Measurements from ENCODE around the gene BHMT2.

Gene BHMT2

GRCh38 chr5:79055017-79055416 is 14.6 kb upstream of the BHMT2 start:
- TF ChIP-seq POLR2AphosphoS5 (IDR thresholded peaks at IDR 0.05; ENCODE audit: low read depth, low read length): no peak
- TF ChIP-seq TAF1 (IDR thresholded peaks at IDR 0.05; ENCODE audit: borderline replicate concordance, insufficient read depth, low read length): no peak
- TF ChIP-seq FOXP2 (optimal IDR thresholded peaks at IDR 0.05; ENCODE audit: borderline replicate concordance, extremely low read depth, extremely low read length, insufficient read depth): no peak
- no peak for TF ChIP-seq SIN3A (IDR thresholded peaks at IDR 0.05; ENCODE audit: borderline replicate concordance, insufficient read depth, low read length)
- no peak for TF ChIP-seq REST (IDR thresholded peaks at IDR 0.05; ENCODE audit: insufficient read depth in 1 of 2, low read depth in 2 of 2, low read length in 2 of 2)

DNA sequence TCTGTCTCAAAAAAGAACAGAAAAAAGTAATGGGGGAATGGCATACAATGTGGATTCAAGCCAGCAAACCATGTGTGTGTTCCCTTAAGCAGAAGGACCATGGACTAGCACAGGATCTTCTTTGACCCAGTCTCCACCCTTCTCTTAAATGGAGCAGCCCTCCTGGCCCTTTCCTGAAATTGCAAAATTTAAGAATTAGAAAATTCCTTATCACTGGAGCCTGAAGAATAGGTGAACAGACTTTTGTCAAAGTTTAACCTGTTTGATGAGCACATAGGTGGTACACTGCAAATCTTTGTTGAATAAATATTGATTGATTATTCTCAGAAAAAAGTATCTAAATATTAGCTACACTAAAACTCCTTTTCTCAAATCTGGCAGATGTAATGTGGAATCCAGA is 12.7 kb upstream of the BHMT2 start:
- TF ChIP-seq TAF1 (IDR thresholded peaks at IDR 0.05; ENCODE audit: borderline replicate concordance, insufficient read depth, low read length): no peak
- no peak for TF ChIP-seq POLR2AphosphoS5 (IDR thresholded peaks at IDR 0.05; ENCODE audit: low read depth, low read length)
- no peak for TF ChIP-seq REST (IDR thresholded peaks at IDR 0.05; ENCODE audit: insufficient read depth in 1 of 2, low read depth in 2 of 2, low read length in 2 of 2)
- no peak for TF ChIP-seq FOXP2 (optimal IDR thresholded peaks at IDR 0.05; ENCODE audit: borderline replicate concordance, extremely low read depth, extremely low read length, insufficient read depth)
- no peak for TF ChIP-seq SIN3A (IDR thresholded peaks at IDR 0.05; ENCODE audit: borderline replicate concordance, insufficient read depth, low read length)

- TF ChIP-seq FOXP2 (optimal IDR thresholded peaks at IDR 0.05; ENCODE audit: borderline replicate concordance, extremely low read depth, extremely low read length, insufficient read depth) (no peak), POLR2AphosphoS5 (IDR thresholded peaks at IDR 0.05; ENCODE audit: low read depth, low read length) (no peak), SIN3A (IDR thresholded peaks at IDR 0.05; ENCODE audit: borderline replicate concordance, insufficient read depth, low read length) (no peak), TAF1 (IDR thresholded peaks at IDR 0.05; ENCODE audit: borderline replicate concordance, insufficient read depth, low read length) (no peak), REST (IDR thresholded peaks at IDR 0.05; ENCODE audit: insufficient read depth in 1 of 2, low read depth in 2 of 2, low read length in 2 of 2) (no peak)
These were observed 9.9 kb upstream of the BHMT2 start for GRCh38 chr5:79059674-79060073.

- TF ChIP-seq POLR2AphosphoS5 (IDR thresholded peaks at IDR 0.05; ENCODE audit: low read depth, low read length) (no peak), SIN3A (IDR thresholded peaks at IDR 0.05; ENCODE audit: borderline replicate concordance, insufficient read depth, low read length) (no peak), TAF1 (IDR thresholded peaks at IDR 0.05; ENCODE audit: borderline replicate concordance, insufficient read depth, low read length) (no peak), REST (IDR thresholded peaks at IDR 0.05; ENCODE audit: insufficient read depth in 1 of 2, low read depth in 2 of 2, low read length in 2 of 2) (no peak), FOXP2 (optimal IDR thresholded peaks at IDR 0.05; ENCODE audit: borderline replicate concordance, extremely low read depth, extremely low read length, insufficient read depth) (no peak)
These were observed 7.1 kb upstream of the BHMT2 start for GRCh38 chr5:79062436-79062835.

DNA sequence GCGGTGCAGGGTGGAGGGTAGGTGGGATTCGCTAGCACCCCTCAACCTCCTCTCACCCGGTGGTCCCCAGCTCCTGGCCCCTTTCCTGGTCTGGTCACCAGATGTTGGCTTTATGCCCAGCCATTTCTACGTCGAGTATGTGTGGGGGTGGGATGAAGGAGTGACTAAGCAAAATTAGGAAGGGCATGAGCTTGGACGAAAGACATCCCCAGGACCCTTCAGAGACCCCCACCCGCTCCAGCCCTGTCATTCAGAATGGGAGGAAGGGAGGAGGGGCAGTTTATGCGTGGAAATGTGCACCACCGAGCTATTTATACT is 742 bp downstream of the BHMT2 start:
- TF ChIP-seq SIN3A (IDR thresholded peaks at IDR 0.05; ENCODE audit: borderline replicate concordance, insufficient read depth, low read length) (no peak), FOXP2 (optimal IDR thresholded peaks at IDR 0.05; ENCODE audit: borderline replicate concordance, extremely low read depth, extremely low read length, insufficient read depth) (no peak), POLR2AphosphoS5 (IDR thresholded peaks at IDR 0.05; ENCODE audit: low read depth, low read length) (no peak)
